Measurements from ENCODE around the gene CCL28.

The CCL28 gene

GRCh38 chr5:43348207-43348606 lies 64.0 kb downstream of the CCL28 start:
- H3K27ac ChIP-seq (ENCODE audit: low read depth, low read length), result no peak overlapping the region
- no peak overlapping the region for H3K4me3 ChIP-seq (ENCODE audit: low read depth in 1 of 5, low read length in 5 of 5)
- H3K9me3 ChIP-seq (ENCODE audit: control insufficient read depth in 5 of 5, low read length in 5 of 5), result peaks cover 0 to 4% (median 0%) of the 10 kb centered on the region in 5 donors
- H3K4me1 ChIP-seq (ENCODE audit: control insufficient read depth in 5 of 5, insufficient read depth in 5 of 5, low read length in 5 of 5), result no peaks in the 10 kb centered on the region
- peaks cover 0 to 4% (median 0%) of the 10 kb centered on the region in 5 donors for H3K27me3 ChIP-seq (ENCODE audit: control insufficient read depth in 5 of 5, insufficient read depth in 4 of 5, low read length in 5 of 5)
- no peak overlapping the region for H3K9ac ChIP-seq (ENCODE audit: low read length in 5 of 5)
- H3K36me3 ChIP-seq (ENCODE audit: control insufficient read depth in 5 of 5, insufficient read depth in 5 of 5, low read length in 5 of 5), result no peaks in the 10 kb centered on the region

- Histone ChIP-seq H3K36me3 (ENCODE audit: control insufficient read depth in 5 of 5, insufficient read depth in 5 of 5, low read length in 5 of 5) (no peaks in the 10 kb centered on the region), H3K27me3 (ENCODE audit: control insufficient read depth in 5 of 5, insufficient read depth in 4 of 5, low read length in 5 of 5) (no peaks in the 10 kb centered on the region), H3K9ac (ENCODE audit: low read length in 5 of 5) (no peak overlapping the region), H3K27ac (ENCODE audit: low read depth, low read length) (no peak overlapping the region), H3K4me1 (ENCODE audit: control insufficient read depth in 5 of 5, insufficient read depth in 5 of 5, low read length in 5 of 5) (no peaks in the 10 kb centered on the region), H3K9me3 (ENCODE audit: control insufficient read depth in 5 of 5, low read length in 5 of 5) (peaks cover 0 to 16% (median 15%) of the 10 kb centered on the region in 5 donors), H3K4me3 (ENCODE audit: low read depth in 1 of 5, low read length in 5 of 5) (no peak overlapping the region)
Measured at GRCh38 chr5:43338862-43339261, 73.3 kb downstream of the CCL28 start.

DNA sequence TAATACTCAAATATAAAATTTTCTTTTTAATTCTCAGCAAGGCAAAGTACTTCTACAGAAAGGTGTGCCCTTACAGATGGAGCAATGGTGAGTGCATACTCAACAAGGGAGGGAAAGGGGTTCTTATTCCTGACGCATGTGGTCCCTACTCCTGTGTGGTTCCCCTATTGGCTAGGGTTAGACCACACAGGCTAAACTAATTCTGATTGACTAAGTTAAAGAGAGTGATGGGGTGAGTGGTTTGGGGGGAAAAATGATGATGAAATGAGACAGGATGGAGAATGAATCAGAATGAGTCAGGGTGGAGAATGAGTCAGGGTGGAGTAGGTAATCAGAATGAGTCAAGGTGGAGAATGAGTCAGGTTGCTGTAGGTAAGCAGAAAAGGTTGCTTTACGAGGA lies 76.0 kb downstream of the CCL28 start:
- Histone ChIP-seq H3K36me3 (ENCODE audit: control insufficient read depth in 5 of 5, insufficient read depth in 5 of 5, low read length in 5 of 5) (no peaks in the 10 kb centered on the region), H3K4me1 (ENCODE audit: control insufficient read depth in 5 of 5, insufficient read depth in 5 of 5, low read length in 5 of 5) (no peaks in the 10 kb centered on the region), H3K9ac (ENCODE audit: low read length in 5 of 5) (no peak overlapping the region), H3K9me3 (ENCODE audit: control insufficient read depth in 5 of 5, low read length in 5 of 5) (peaks cover 0 to 19% (median 15%) of the 10 kb centered on the region in 5 donors), H3K27ac (ENCODE audit: low read depth, low read length) (no peak overlapping the region), H3K4me3 (ENCODE audit: low read depth in 1 of 5, low read length in 5 of 5) (no peak overlapping the region), H3K27me3 (ENCODE audit: control insufficient read depth in 5 of 5, insufficient read depth in 4 of 5, low read length in 5 of 5) (no peaks in the 10 kb centered on the region)

- Histone ChIP-seq H3K36me3 (ENCODE audit: control insufficient read depth in 5 of 5, insufficient read depth in 5 of 5, low read length in 5 of 5) (no peaks in the 10 kb centered on the region), H3K27me3 (ENCODE audit: control insufficient read depth in 5 of 5, insufficient read depth in 4 of 5, low read length in 5 of 5) (no peaks in the 10 kb centered on the region), H3K4me1 (ENCODE audit: control insufficient read depth in 5 of 5, insufficient read depth in 5 of 5, low read length in 5 of 5) (no peaks in the 10 kb centered on the region), H3K27ac (ENCODE audit: low read depth, low read length) (no peak overlapping the region), H3K9ac (ENCODE audit: low read length in 5 of 5) (no peak overlapping the region), H3K9me3 (ENCODE audit: control insufficient read depth in 5 of 5, low read length in 5 of 5) (peaks cover 0 to 15% (median 10%) of the 10 kb centered on the region in 5 donors), H3K4me3 (ENCODE audit: low read depth in 1 of 5, low read length in 5 of 5) (no peak overlapping the region)
Measured at GRCh38 chr5:43335681-43336080, 76.5 kb downstream of the CCL28 start.

GRCh38 chr5:43332401-43332800 lies 79.8 kb downstream of the CCL28 start:
- H3K9me3 ChIP-seq (ENCODE audit: control insufficient read depth in 5 of 5, low read length in 5 of 5), result peaks cover 0 to 15% (median 10%) of the 10 kb centered on the region in 5 donors
- no peak overlapping the region for H3K27ac ChIP-seq (ENCODE audit: low read depth, low read length)
- no peaks in the 10 kb centered on the region for H3K4me1 ChIP-seq (ENCODE audit: control insufficient read depth in 5 of 5, insufficient read depth in 5 of 5, low read length in 5 of 5)
- H3K36me3 ChIP-seq (ENCODE audit: control insufficient read depth in 5 of 5, insufficient read depth in 5 of 5, low read length in 5 of 5), result no peaks in the 10 kb centered on the region
- no peak overlapping the region for H3K4me3 ChIP-seq (ENCODE audit: low read depth in 1 of 5, low read length in 5 of 5)
- H3K27me3 ChIP-seq (ENCODE audit: control insufficient read depth in 5 of 5, insufficient read depth in 4 of 5, low read length in 5 of 5), result no peaks in the 10 kb centered on the region
- H3K9ac ChIP-seq (ENCODE audit: low read length in 5 of 5), result no peak overlapping the region

All from subcutaneous abdominal adipose tissue (tissue), 5 donors.